Measurements from ENCODE around the gene GALNT17.
"Not testable (repeated sequence)": the region's sequence is repeated elsewhere in the genome, so short reads cannot be mapped to it uniquely, and the experiment has no call there.

The GALNT17 gene

GRCh38 chr7:71165708-71166107 lies 33.8 kb downstream of the GALNT17 start:
- DNase-seq (ENCODE audit: low read depth) = no peak

DNA sequence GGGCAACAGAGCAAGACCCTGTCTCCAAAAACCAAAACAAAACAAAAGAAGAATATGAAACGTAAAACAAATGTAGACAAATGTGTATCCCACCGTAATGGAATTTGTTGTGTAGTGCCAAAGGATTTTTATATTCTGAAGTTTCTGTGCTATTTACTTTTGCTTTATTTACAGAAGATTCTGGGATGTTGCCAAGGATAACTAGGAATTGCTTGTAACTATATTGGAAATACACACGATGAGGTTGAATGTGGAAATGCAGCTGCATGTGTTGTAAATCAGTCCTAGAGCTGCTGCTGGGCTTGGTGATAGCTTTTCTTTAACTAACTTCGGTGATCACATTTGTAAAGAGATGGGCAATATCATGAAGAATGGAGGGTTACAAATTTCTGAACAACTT lies 39.5 kb downstream of the GALNT17 start:
- no peak for DNase-seq (ENCODE audit: low read depth)

- no peak for DNase-seq (ENCODE audit: low read depth)
Measured at GRCh38 chr7:71173955-71174354, 42.0 kb downstream of the GALNT17 start.

GRCh38 chr7:71182438-71182935 lies 50.5 kb downstream of the GALNT17 start:
- no peak for DNase-seq (ENCODE audit: low read depth)

DNA sequence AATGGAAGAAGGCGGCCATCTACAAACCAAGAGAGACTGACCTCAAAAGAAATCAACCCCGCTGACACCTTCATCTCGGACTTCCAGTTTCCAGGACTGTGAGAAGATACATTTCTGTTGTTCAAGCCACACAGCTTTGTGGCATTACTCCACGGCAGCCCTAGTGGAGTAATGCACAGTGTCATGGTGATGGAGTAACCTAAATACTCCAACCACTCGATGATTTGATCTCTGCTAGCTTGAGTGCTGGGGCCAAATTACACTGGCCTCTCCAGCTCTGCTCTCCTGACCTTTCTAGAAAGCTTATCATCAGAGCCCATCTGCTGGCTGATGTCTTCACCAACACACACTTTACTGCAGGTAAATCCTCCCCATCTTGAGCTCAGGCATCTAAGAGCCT lies 52.2 kb downstream of the GALNT17 start:
- DNase-seq (ENCODE audit: low read depth) = no peak

DNA sequence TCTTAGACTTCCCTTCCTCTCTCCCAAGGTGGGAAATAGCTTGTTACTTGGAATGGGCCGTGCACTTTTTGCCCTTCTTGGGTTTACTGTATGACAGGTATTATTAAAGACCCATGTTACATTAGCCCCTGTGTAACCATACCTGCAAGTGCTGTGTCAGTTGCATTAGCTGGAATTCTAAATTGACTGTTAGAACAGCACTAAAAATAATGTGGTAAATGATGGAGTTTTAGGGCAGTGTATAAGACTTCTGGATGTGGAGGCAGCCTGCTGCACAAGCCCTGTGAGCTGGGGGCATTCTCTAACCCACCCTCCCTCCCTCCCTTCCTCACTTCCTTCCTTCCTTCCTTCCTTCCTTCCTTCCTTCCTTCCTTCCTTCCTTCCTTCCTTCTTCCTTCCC lies 52.7 kb downstream of the GALNT17 start:
- DNase-seq (ENCODE audit: low read depth) = no peak

DNA sequence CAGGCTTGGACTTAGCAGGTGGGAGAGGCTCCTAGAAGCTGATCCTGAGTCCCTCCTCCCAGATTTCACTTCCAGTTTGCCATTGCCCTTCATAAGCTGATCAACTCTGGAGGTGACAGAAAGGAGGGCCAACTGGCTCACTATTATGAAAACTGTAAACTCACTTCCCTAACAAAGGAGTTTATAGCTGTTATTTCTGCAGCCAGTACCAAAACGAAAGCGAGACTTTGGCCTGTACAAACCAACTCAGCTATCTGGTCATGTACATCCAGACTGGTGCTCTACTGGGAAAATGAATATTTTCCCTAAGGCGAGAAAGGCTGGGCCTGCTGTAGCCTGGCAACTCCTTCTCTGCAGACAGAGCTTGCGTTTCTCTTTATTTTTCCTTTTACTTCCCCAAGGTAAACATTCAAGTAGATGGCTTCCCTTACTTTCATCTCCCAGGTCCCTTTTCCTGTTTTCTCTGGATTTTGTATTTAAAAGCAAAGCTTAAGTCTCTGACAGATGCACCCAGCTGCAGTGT lies 54.7 kb downstream of the GALNT17 start:
- no peak for DNase-seq (ENCODE audit: low read depth)

DNA sequence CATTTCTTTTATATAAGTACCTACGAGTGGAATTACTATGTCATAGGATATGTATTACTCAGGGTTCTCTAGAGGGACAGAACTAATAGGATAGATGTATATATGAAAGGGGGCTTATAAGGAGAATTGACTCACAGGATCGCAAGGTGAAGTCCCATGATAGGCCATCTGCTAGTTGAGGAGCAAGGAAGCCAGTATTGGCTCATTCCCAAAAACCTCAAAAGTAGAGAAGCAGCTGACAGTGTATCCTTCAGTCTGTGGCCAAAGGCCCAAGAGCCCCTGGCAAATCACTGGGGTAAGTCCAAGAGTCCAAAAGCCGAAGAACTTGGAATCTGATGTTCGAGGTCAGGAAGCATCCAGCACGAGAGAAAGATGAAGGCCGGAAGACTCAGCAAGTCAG lies 59.8 kb downstream of the GALNT17 start:
- DNase-seq (ENCODE audit: low read depth) = no peak

GRCh38 chr7:71193099-71193810 lies 61.3 kb downstream of the GALNT17 start:
- DNase-seq (ENCODE audit: low read depth) = no peak

GRCh38 chr7:71198391-71198790 lies 66.4 kb downstream of the GALNT17 start:
- DNase-seq (ENCODE audit: low read depth) = no peak

DNA sequence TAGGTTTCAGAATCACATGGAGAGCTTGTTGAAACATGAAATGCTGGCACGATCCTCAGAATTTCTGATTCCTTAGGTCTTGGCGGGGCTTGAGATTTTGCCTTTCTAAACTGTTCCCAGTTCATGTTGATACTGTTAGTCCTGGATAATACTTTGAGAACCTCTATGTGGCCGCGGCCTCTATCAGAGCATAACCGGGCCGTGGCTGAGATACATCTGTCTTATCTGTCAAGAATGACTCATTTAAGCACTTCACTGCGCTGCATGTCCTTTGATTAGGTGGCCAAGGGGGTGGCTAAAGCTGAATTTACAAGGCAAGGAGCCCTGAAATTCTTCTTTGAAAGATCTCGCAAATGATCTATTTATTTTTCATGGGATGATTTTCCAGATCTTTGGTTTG lies 66.9 kb downstream of the GALNT17 start:
- no peak for DNase-seq (ENCODE audit: low read depth)

GRCh38 chr7:71206184-71206583 lies 74.2 kb downstream of the GALNT17 start:
- no peak for DNase-seq (ENCODE audit: low read depth)

DNA sequence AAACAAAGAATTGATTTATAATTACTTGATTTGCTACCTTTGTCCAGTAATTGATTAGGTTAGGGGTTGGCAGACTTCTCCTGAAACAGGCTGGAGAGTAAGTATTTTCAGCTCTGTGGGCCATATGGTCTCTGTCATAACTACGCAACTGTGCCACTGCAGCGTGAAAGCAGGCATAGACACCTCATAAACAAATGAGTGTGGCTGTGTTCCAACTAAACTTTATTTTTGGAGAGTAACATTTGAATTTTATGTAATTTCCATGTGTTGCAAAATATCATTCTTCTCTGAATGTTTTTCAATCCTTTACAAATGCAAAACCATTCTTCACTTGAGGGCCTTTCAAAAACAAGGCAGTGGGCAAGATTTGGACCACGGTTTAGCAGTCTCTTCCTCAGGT lies 76.9 kb downstream of the GALNT17 start:
- no peak for DNase-seq (ENCODE audit: low read depth)

DNA sequence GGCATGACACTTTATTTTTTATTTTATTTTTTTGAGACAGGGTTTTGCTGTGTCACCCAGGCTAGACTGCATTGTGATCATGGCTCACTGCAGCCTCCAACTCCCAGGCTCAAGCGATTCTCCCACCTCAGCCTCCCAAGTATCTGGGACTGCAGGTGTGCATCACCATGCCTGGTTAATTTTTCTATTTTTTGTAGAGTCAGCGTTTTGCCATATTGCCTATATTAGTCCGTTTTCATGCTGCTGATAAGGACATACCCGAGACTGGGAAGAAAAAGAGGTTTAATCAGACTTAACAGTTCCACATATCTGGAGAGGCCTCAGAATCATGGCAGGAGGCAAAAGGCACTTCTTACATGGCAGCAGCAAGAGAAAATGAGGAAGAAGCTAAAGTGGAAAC lies 77.5 kb downstream of the GALNT17 start:
- not testable (repeated sequence) for DNase-seq (ENCODE audit: low read depth)

DNA sequence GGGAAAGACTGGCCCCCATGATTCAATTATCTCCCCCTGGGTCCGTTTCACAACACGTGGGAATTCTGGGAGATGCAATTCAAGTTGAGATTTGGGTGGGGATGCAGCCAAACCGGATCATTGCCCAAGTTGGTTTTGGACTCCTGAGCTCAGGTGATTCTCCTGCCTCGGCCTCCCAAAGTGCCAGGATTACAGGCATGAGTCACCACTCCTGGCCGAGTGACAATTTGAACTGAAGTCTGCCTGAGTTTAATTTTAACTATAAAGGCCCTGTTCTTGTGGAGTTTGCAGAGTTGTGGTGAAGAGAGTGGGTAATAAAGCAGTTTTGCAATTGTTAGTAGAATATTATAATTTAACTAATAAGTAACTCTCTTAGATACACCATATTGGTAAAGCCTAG lies 78.3 kb downstream of the GALNT17 start:
- no peak for DNase-seq (ENCODE audit: low read depth)

DNA sequence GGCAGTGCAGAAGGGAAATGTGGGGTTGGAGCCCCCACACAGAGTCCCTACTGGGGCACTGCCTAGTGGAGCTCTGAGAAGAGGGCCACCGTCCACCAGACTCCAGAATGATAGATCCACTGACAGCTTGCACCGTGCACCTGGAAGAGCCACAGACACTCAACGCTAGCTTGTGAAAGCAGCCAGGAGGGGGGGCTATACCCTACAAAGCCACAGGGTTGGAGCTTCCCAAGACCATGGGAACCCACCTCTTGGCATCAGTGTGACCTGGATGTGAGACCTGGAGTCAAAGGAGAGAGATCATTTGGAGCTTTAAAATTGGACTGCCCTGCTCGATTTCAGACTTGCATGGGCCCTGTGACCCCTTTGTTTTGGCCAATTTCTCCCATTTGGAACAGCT lies 80.5 kb downstream of the GALNT17 start:
- DNase-seq (ENCODE audit: low read depth) = not testable (repeated sequence)

GRCh38 chr7:71216211-71216610 lies 84.3 kb downstream of the GALNT17 start:
- no peak for DNase-seq (ENCODE audit: low read depth)

DNA sequence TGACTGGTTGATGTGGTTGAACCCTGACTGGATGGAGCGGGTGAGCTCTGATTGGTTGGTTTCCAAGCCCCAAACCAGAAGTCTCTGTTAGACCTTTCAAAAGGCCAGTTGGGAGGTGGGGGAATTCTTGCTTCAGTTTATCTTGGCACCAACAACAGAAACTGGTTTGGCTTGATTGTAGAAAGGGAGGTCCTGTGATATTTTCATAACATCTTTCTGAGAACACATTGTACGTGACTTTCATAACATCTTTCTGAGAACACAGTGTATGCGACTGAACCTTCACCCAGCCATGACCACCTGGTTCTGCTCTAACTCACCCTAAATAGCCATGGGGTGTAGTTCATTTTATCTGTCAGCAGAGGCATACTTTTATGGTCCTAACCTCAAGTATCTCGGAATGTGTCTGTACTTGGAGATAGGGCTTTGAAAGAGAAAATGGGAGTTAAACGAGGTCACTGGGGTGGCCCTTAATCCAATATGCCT lies 88.3 kb downstream of the GALNT17 start:
- no peak for DNase-seq (ENCODE audit: low read depth)

DNA sequence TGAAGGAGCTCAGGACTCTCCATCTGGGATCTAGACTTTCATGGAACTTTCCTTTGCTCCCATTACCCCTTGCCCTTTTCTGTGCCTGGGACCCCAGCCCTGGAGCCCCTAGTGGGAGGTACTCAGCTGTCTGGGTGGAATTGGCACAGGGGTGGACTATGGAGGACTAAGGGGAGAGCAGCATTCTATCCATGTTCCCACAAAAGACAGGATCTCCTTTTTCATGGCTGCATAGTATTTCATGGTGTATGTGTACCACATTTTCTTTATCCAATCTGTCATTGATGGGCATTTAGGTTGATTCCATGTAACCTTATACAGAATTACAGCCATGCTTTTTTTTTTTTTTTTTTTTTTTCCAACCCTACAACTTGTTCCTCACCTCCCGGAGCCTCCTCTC lies 89.1 kb downstream of the GALNT17 start:
- DNase-seq (ENCODE audit: low read depth) = no peak

DNA sequence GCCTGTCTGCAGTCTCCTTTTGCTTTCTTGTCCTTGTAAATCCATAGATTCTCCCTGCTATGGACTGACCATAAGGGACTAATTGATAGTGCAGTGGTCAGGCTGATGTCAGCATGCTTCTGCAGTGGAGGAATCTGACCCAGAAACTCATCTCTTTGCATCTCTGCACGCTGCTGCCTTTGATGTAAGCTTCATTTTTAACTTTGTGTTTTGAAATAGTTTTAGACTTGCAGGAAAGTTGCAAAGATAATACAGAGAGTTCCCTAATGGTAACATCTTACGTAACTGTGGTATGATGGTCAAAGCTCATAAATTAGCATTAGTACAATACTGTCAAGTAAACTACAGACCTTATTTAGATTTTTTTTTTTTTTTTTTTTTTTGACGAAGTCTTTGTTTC lies 89.6 kb downstream of the GALNT17 start:
- DNase-seq (ENCODE audit: low read depth) = no peak

- no peak for DNase-seq (ENCODE audit: low read depth)
Measured at GRCh38 chr7:71227126-71227525, 95.2 kb downstream of the GALNT17 start.

DNA sequence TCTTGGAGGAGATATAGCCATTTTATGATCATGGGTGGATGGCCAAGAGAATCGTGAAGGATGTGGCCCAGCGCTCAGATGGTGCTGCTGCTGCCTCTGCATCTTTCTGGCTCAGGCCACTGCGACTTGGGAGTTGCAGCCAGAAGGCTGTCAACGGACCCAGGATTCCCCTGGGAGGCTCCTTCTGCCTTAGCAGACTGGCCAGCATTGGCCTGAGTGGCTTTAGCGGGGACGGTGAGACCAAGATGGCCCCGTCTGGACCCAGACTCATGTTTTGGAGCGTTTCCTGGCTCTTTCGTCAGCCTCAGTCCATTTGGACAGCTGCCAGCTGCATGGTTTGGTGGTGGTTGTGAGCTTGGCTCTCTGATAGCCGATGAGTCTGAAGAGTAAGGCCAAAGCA lies 97.2 kb downstream of the GALNT17 start:
- DNase-seq (ENCODE audit: low read depth) = no peak

- no peak for DNase-seq (ENCODE audit: low read depth)
Measured at GRCh38 chr7:71229699-71230098, 97.8 kb downstream of the GALNT17 start.

- DNase-seq (ENCODE audit: low read depth) = no peak
Measured at GRCh38 chr7:71235253-71235652, 103.3 kb downstream of the GALNT17 start.

Measured in activated T-cell treated with anti-CD3 and anti-CD28 coated beads for 1 hour (primary cell).